SU-DHL-6 (cell line): Measurements from ENCODE around the gene DR1.

Experiments
- EZH2phosphoT487 ChIP-seq: fragments of 200-600 bp; sonication (generic), shearing (Covaris generic); conservative IDR thresholded peaks from 2 replicates; pipeline ENCODE4 v1.6.1; 2018; ENCODE audit warnings: mild to moderate bottlenecking, antibody characterized with exemption, low read length, moderate library complexity, mixed read lengths
- TF ChIP-seq, protein P1 (sequence below): fragments of 200-600 bp; sonication (generic); IDR thresholded peaks from one replicate; pipeline ENCODE4 v1.5.1; 2017; ENCODE audit warnings: antibody characterized with exemption, mild to moderate bottlenecking, low read length, moderate library complexity; ENCODE audit not compliant: insufficient read depth, poor library complexity, severe bottlenecking

DNA sequence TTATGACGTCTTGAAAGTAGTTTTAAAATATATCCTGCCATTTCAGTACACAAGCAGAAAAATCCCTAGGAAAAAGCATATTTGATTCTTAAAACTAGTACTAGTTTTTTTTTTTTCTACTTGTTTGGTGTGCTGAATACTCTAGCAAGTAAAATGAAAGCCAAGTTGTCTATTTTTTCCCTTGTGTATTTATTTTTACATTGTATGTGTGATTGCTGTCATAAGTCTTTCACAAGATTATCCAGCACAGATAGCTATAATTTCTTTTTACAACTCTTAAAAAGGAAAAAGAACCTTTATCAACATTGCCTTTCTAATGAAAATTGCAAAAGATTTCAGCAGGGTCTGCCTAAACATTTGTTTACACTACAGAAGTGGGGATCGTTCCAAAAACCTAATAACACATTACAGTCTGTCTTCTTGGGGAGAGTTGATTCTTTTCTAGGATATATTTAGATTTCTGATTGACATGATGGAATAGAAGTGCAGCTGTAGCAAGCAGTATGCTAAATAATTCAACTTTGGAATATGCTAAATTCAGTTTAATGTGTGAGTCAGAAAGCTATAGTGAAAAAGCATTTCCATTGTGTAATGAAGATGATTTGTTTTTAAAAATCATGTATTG lies 2.5 kb downstream of the DR1 start:
- TF ChIP-seq, protein P1, sequence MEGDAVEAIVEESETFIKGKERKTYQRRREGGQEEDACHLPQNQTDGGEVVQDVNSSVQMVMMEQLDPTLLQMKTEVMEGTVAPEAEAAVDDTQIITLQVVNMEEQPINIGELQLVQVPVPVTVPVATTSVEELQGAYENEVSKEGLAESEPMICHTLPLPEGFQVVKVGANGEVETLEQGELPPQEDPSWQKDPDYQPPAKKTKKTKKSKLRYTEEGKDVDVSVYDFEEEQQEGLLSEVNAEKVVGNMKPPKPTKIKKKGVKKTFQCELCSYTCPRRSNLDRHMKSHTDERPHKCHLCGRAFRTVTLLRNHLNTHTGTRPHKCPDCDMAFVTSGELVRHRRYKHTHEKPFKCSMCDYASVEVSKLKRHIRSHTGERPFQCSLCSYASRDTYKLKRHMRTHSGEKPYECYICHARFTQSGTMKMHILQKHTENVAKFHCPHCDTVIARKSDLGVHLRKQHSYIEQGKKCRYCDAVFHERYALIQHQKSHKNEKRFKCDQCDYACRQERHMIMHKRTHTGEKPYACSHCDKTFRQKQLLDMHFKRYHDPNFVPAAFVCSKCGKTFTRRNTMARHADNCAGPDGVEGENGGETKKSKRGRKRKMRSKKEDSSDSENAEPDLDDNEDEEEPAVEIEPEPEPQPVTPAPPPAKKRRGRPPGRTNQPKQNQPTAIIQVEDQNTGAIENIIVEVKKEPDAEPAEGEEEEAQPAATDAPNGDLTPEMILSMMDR = no peak
- TF ChIP-seq EZH2phosphoT487 = no peak
